Neuronal stem cell (in vitro differentiated cells): ENCODE results near the gene NRG3.

Experiments used
- DNase-seq: peaks from one replicate; pipeline ENCODE4 v3.0.0-alpha.2; 2013; ENCODE audit warnings: low spot score
- H2AFZ ChIP-seq: one replicate; pipeline ENCODE4 v1.6.1; 2013; ENCODE audit warnings: mild to moderate bottlenecking, low read length, inconsistent platforms
- H2AK5ac ChIP-seq: 2 replicates; pipeline ENCODE4 v1.6.1; 2013; ENCODE audit warnings: low read depth, mild to moderate bottlenecking, inconsistent platforms, low read length, moderate library complexity, mixed read lengths
- H2BK120ac ChIP-seq: 2 replicates; pipeline ENCODE4 v1.6.1; 2013; ENCODE audit warnings: low read depth, mild to moderate bottlenecking, inconsistent platforms, low read length, moderate library complexity, mixed read lengths
- H2BK12ac ChIP-seq: one replicate; pipeline ENCODE4 v1.6.1; 2013; ENCODE audit warnings: low read length, inconsistent platforms
- H2BK15ac ChIP-seq: 2 replicates; pipeline ENCODE4 v1.6.1; 2013; ENCODE audit warnings: mild to moderate bottlenecking, low read length, inconsistent platforms, mixed read lengths
- H2BK5ac ChIP-seq: one replicate; pipeline ENCODE4 v1.6.1; 2013; ENCODE audit warnings: inconsistent platforms, mild to moderate bottlenecking, low read length, moderate library complexity
- H3K14ac ChIP-seq: one replicate; pipeline ENCODE4 v1.6.1; 2013; ENCODE audit warnings: low read length, inconsistent platforms
- H3K18ac ChIP-seq: 2 replicates; pipeline ENCODE4 v1.6.1; 2013; ENCODE audit warnings: low read length, inconsistent platforms
- H3K23ac ChIP-seq: 2 replicates; pipeline ENCODE4 v1.6.1; 2013; ENCODE audit warnings: low read depth, mild to moderate bottlenecking, mixed read lengths, low read length, inconsistent platforms; ENCODE audit not compliant: poor library complexity
- H3K27ac ChIP-seq: replicated peaks from 3 replicates; pipeline ENCODE4 v1.5.1; 2013; ENCODE audit warnings: low read length, inconsistent platforms
- H3K27me3 ChIP-seq, 3 experiments: 2 replicates each; pipeline ENCODE4 v1.6.1; 2013; ENCODE audit warnings: low read length in 3 of 3, mild to moderate bottlenecking in 2 of 3, inconsistent platforms in 1 of 3, low read depth in 1 of 3, mixed read lengths in 1 of 3, moderate library complexity in 1 of 3; ENCODE audit not compliant: control insufficient read depth in 3 of 3, insufficient read depth in 3 of 3
- H3K36me3 ChIP-seq, 2 donors: replicated peaks in 1 of 2; 2 replicates each; pipeline ENCODE4 v1.6.1; 2013; ENCODE audit warnings: low read length in 2 of 2; ENCODE audit not compliant: control insufficient read depth in 2 of 2, insufficient read depth in 2 of 2
- H3K4ac ChIP-seq: 2 replicates; pipeline ENCODE4 v1.6.1; 2013; ENCODE audit warnings: inconsistent platforms, mild to moderate bottlenecking, low read length, moderate library complexity
- H3K4me1 ChIP-seq, 2 donors: 1 replicate in 1 of 2; 2 replicates in 1 of 2; pipeline ENCODE4 v1.6.1; 2013; ENCODE audit warnings: low read length in 2 of 2, low read depth in 1 of 2; ENCODE audit not compliant: control insufficient read depth in 2 of 2, insufficient read depth in 1 of 2
- H3K4me2 ChIP-seq: one replicate; pipeline ENCODE4 v1.6.1; 2013; ENCODE audit warnings: mild to moderate bottlenecking, low read length, inconsistent platforms; ENCODE audit not compliant: insufficient read depth, poor library complexity, severe bottlenecking
- H3K4me3 ChIP-seq, 2 donors: 2 replicates each; pipeline ENCODE4 v1.5.1; 2013; ENCODE audit warnings: low read length in 2 of 2, mild to moderate bottlenecking in 2 of 2, inconsistent platforms in 1 of 2, moderate library complexity in 1 of 2
- H3K79me1 ChIP-seq: one replicate; pipeline ENCODE4 v1.6.1; 2013; ENCODE audit warnings: low read depth, mild to moderate bottlenecking, inconsistent platforms, low read length, moderate library complexity
- H3K9ac ChIP-seq: one replicate; pipeline ENCODE4 v1.6.1; 2013; ENCODE audit warnings: mild to moderate bottlenecking, low read depth, low read length, inconsistent platforms; ENCODE audit not compliant: poor library complexity
- H3K9me3 ChIP-seq, 2 donors: replicated peaks in 1 of 2; 2 replicates each; pipeline versions ENCODE3 to v1.6.1; 2013; ENCODE audit warnings: low read length in 2 of 2, mild to moderate bottlenecking in 2 of 2, inconsistent platforms in 1 of 2, low read depth in 1 of 2, mixed read lengths in 1 of 2, moderate library complexity in 1 of 2; ENCODE audit not compliant: control insufficient read depth in 2 of 2, insufficient read depth in 1 of 2
- H4K8ac ChIP-seq: one replicate; pipeline ENCODE4 v1.6.1; 2013; ENCODE audit warnings: low read depth, mild to moderate bottlenecking, inconsistent platforms, low read length, moderate library complexity
- H4K91ac ChIP-seq: one replicate; pipeline ENCODE4 v1.6.1; 2013; ENCODE audit warnings: low read length, low read depth, mild to moderate bottlenecking, inconsistent platforms; ENCODE audit not compliant: poor library complexity
- WGBS, 2 donors: extraction: QIAGEN DNeasy Blood & Tissue Kit; methylation state at CpG; one replicate each; pipeline ENCODE4 v1.1.7; 2013; ENCODE audit warnings: missing lambda C conversion rate in 2 of 2, mixed read lengths in 1 of 2; ENCODE audit not compliant: insufficient read length in 2 of 2, insufficient replicate concordance in 1 of 2; ENCODE audit errors: extremely low coverage in 2 of 2; 5-methylcytosine and 5-hydroxymethylcytosine counted together

Gene NRG3

GRCh38 chr10:82575318-82575717 is 700.3 kb downstream of the NRG3 start:
- no peaks in the 10 kb centered on the region for H3K79me1 ChIP-seq
- no peak overlapping the region for H3K23ac ChIP-seq
- no CpG with 5 or more reads among the region's 3 CpGs for WGBS, 2 donors
- no peaks in the 10 kb centered on the region for H3K36me3 ChIP-seq
- no peak overlapping the region for H3K14ac ChIP-seq
- no peak overlapping the region for H3K4me2 ChIP-seq
- H2BK12ac ChIP-seq, result no peak overlapping the region
- no peak overlapping the region for H3K27ac ChIP-seq
- peaks cover 4 to 44% of the 10 kb centered on the region in 2 donors for H3K4me1 ChIP-seq
- H4K8ac ChIP-seq, result no peak overlapping the region
- H3K18ac ChIP-seq, result no peak overlapping the region
- H2BK120ac ChIP-seq, result no peak overlapping the region
- H3K4me3 ChIP-seq, result no peak overlapping the region
- no peak overlapping the region for H2BK15ac ChIP-seq
- no peak overlapping the region for H2AFZ ChIP-seq
- no peaks in the 10 kb centered on the region for H3K27me3 ChIP-seq
- H3K9ac ChIP-seq, result no peak overlapping the region
- H2BK5ac ChIP-seq, result no peak overlapping the region
- H2AK5ac ChIP-seq, result no peak overlapping the region
- H3K4ac ChIP-seq, result no peak overlapping the region
- H4K91ac ChIP-seq, result no peak overlapping the region
- DNase-seq, result no peak
- no peaks in the 10 kb centered on the region for H3K9me3 ChIP-seq

- no peak overlapping the region for H2BK12ac ChIP-seq
- H3K4me1 ChIP-seq, result peaks cover 4 to 44% of the 10 kb centered on the region in 2 donors
- H3K9me3 ChIP-seq, result no peaks in the 10 kb centered on the region
- H3K36me3 ChIP-seq, result no peaks in the 10 kb centered on the region
- no peak overlapping the region for H2BK5ac ChIP-seq
- H3K4me2 ChIP-seq, result no peak overlapping the region
- H3K9ac ChIP-seq, result no peak overlapping the region
- H2BK120ac ChIP-seq, result no peak overlapping the region
- H2AK5ac ChIP-seq, result no peak overlapping the region
- no peak overlapping the region for H3K27ac ChIP-seq
- no peak overlapping the region for H3K18ac ChIP-seq
- no peaks in the 10 kb centered on the region for H3K79me1 ChIP-seq
- H2BK15ac ChIP-seq, result no peak overlapping the region
- no peak overlapping the region for H2AFZ ChIP-seq
- no peak for DNase-seq
- H3K4me3 ChIP-seq, result no peak overlapping the region
- no peak overlapping the region for H3K4ac ChIP-seq
- no peak overlapping the region for H3K14ac ChIP-seq
- no peak overlapping the region for H4K91ac ChIP-seq
- H3K23ac ChIP-seq, result no peak overlapping the region
- H3K27me3 ChIP-seq, result no peaks in the 10 kb centered on the region
- no peak overlapping the region for H4K8ac ChIP-seq
These were observed 701.1 kb downstream of the NRG3 start for GRCh38 chr10:82576093-82576492.

- H3K4me3 ChIP-seq, result no peak overlapping the region
- no peak overlapping the region for H4K91ac ChIP-seq
- no peaks in the 10 kb centered on the region for H3K4me1 ChIP-seq
- no peaks in the 10 kb centered on the region for H3K36me3 ChIP-seq
- H2AK5ac ChIP-seq, result no peak overlapping the region
- H3K18ac ChIP-seq, result no peak overlapping the region
- no peak overlapping the region for H3K27ac ChIP-seq
- H3K9me3 ChIP-seq, result no peaks in the 10 kb centered on the region
- H3K79me1 ChIP-seq, result no peaks in the 10 kb centered on the region
- H3K4ac ChIP-seq, result no peak overlapping the region
- WGBS, 2 donors, result no CpG with 5 or more reads among the region's 3 CpGs
- no peak overlapping the region for H2BK5ac ChIP-seq
- no peak overlapping the region for H3K4me2 ChIP-seq
- H3K23ac ChIP-seq, result no peak overlapping the region
- no peak overlapping the region for H4K8ac ChIP-seq
- DNase-seq, result no peak
- no peak overlapping the region for H2BK120ac ChIP-seq
- H2BK15ac ChIP-seq, result no peak overlapping the region
- H3K14ac ChIP-seq, result no peak overlapping the region
- H2AFZ ChIP-seq, result no peak overlapping the region
- no peak overlapping the region for H3K9ac ChIP-seq
- H3K27me3 ChIP-seq, result no peaks in the 10 kb centered on the region
- H2BK12ac ChIP-seq, result no peak overlapping the region
These were observed 706.9 kb downstream of the NRG3 start for GRCh38 chr10:82581940-82582339.

- no CpG with 5 or more reads among the region's 2 CpGs for WGBS, 2 donors
- peaks cover 3 to 4% of the 10 kb centered on the region in 2 donors for H3K4me1 ChIP-seq
These were observed 716.4 kb downstream of the NRG3 start for GRCh38 chr10:82591421-82591820.

More at GRCh38 chr10:82591421-82591820, 716.4 kb downstream of the NRG3 start:
- no peaks in the 10 kb centered on the region for H3K36me3 ChIP-seq
- H3K27ac ChIP-seq, result no peak overlapping the region
- H3K14ac ChIP-seq, result no peak overlapping the region
- H3K23ac ChIP-seq, result no peak overlapping the region
- H4K8ac ChIP-seq, result no peak overlapping the region
- H3K27me3 ChIP-seq, result no peaks in the 10 kb centered on the region
- H3K18ac ChIP-seq, result no peak overlapping the region
- H3K4me3 ChIP-seq, result no peak overlapping the region
- no peak overlapping the region for H2BK15ac ChIP-seq
- no peak overlapping the region for H2BK120ac ChIP-seq
- no peak overlapping the region for H2BK5ac ChIP-seq
- H2AK5ac ChIP-seq, result no peak overlapping the region
- H3K9ac ChIP-seq, result no peak overlapping the region
- H3K9me3 ChIP-seq, result no peaks in the 10 kb centered on the region
- H4K91ac ChIP-seq, result no peak overlapping the region
- H2BK12ac ChIP-seq, result no peak overlapping the region
- H2AFZ ChIP-seq, result peak overlapping the region; percentile 58
- no peak overlapping the region for H3K4me2 ChIP-seq
- DNase-seq, result no peak
- no peaks in the 10 kb centered on the region for H3K79me1 ChIP-seq
- no peak overlapping the region for H3K4ac ChIP-seq
